GM23338 (cell line): ENCODE data around the gene DOCK10. TPM values are rescaled to one million over a fixed set of nuclear protein-coding genes. Genes with fewer than 3 reads are reported as not detected.

Experiments
- ATAC-seq: fragments of 200-7000 bp; cut with Tn5 transposase; 3 replicates; pipeline ENCODE4 v1.9.1; 2020
- DNase-seq: peaks from one replicate; pipeline ENCODE4 v3.0.0-alpha.2; 2015; ENCODE audit warnings: low spot score
- H2AFZ ChIP-seq: fragments of 200-600 bp; sonication (generic); 2 replicates; pipeline ENCODE4 v1.8.0; 2016; ENCODE audit warnings: antibody characterized with exemption, mild to moderate bottlenecking, moderate library complexity
- H3F3A ChIP-seq: fragments of 200-600 bp; sonication (generic); replicated peaks from 2 replicates; pipeline ENCODE4 v1.8.0; 2017; ENCODE audit warnings: antibody characterized with exemption, mixed run types, low read depth
- H3K27ac ChIP-seq: fragments of 200-600 bp; sonication (generic); 2 replicates; pipeline ENCODE4 v1.6.1; 2016; ENCODE audit warnings: low read depth
- H3K27me3 ChIP-seq: fragments of 200-600 bp; sonication (generic); 2 replicates; pipeline ENCODE4 v1.8.0; 2016; ENCODE audit warnings: mild to moderate bottlenecking, mixed run types, moderate library complexity; ENCODE audit not compliant: insufficient read depth
- H3K36me3 ChIP-seq: fragments of 200-600 bp; sonication (generic); 2 replicates; pipeline ENCODE4 v1.8.0; 2016; ENCODE audit warnings: mild to moderate bottlenecking; ENCODE audit not compliant: insufficient read depth
- H3K4me1 ChIP-seq: fragments of 200-600 bp; sonication (generic); 2 replicates; pipeline ENCODE4 v1.8.0; 2016; ENCODE audit warnings: mild to moderate bottlenecking, moderate library complexity; ENCODE audit not compliant: insufficient read depth
- H3K4me2 ChIP-seq: fragments of 200-600 bp; sonication (generic); 2 replicates; pipeline ENCODE4 v1.7.1; 2017; ENCODE audit warnings: mixed run types
- H3K4me3 ChIP-seq: fragments of 200-600 bp; sonication (generic); 2 replicates; pipeline ENCODE4 v1.6.1; 2016; ENCODE audit warnings: mixed run types
- H3K79me2 ChIP-seq: fragments of 200-600 bp; sonication (generic); replicated peaks from 2 replicates; pipeline ENCODE4 v1.8.0; 2017; ENCODE audit warnings: mild to moderate bottlenecking; ENCODE audit not compliant: insufficient read depth
- H3K9me2 ChIP-seq: fragments of 200-600 bp; sonication (generic); 2 replicates; pipeline ENCODE4 v1.8.0; 2017; ENCODE audit not compliant: insufficient read depth
- H4K20me1 ChIP-seq: fragments of 200-600 bp; sonication (generic); replicated peaks from 2 replicates; pipeline ENCODE4 v1.8.0; 2017; ENCODE audit warnings: mild to moderate bottlenecking; ENCODE audit not compliant: insufficient read depth
- H3K27ac Mint-ChIP-seq: 2 replicates; pipeline ENCODE4 v1.8.0; 2020; ENCODE audit warnings: inconsistent platforms, mild to moderate bottlenecking, moderate library complexity, mixed read lengths
- H3K27me3 Mint-ChIP-seq: 3 replicates; pipeline ENCODE4 v1.8.0; 2022; ENCODE audit warnings: low read depth, mild to moderate bottlenecking, moderate library complexity, mixed read lengths, inconsistent platforms; ENCODE audit not compliant: insufficient read depth, poor library complexity
- H3K36me3 Mint-ChIP-seq: 3 replicates; pipeline ENCODE4 v1.8.0; 2021; ENCODE audit warnings: low read depth, mild to moderate bottlenecking, inconsistent platforms, moderate library complexity, mixed read lengths
- H3K4me1 Mint-ChIP-seq: 3 replicates; pipeline ENCODE4 v1.8.0; 2020; ENCODE audit warnings: mild to moderate bottlenecking, inconsistent platforms, mixed read lengths
- H3K4me3 Mint-ChIP-seq: 3 replicates; pipeline ENCODE4 v1.8.0; 2021; ENCODE audit warnings: moderate library complexity, mild to moderate bottlenecking, inconsistent platforms, mixed read lengths
- H3K9me3 Mint-ChIP-seq: 3 replicates; pipeline ENCODE4 v1.8.0; 2020; ENCODE audit warnings: moderate library complexity, mild to moderate bottlenecking, inconsistent platforms, mixed read lengths
- CREB1 ChIP-seq: fragments of 250-450 bp; sonication (Bioruptor Pico); IDR thresholded peaks from 2 replicates; pipeline ENCODE4 v1.5.0; 2020; ENCODE audit warnings: low read depth, mild to moderate bottlenecking, moderate library complexity
- EZH2 ChIP-seq: fragments of 200-600 bp; sonication (generic); IDR thresholded peaks from one replicate; pipeline ENCODE4 v1.8.0; 2017; ENCODE audit warnings: antibody characterized with exemption, mild to moderate bottlenecking, low read depth; ENCODE audit not compliant: unreplicated experiment
- EZH2phosphoT487 ChIP-seq: fragments of 200-600 bp; sonication (generic); IDR thresholded peaks from one replicate; pipeline ENCODE4 v1.8.1; 2018; ENCODE audit warnings: antibody characterized with exemption; ENCODE audit not compliant: unreplicated experiment
- JUNB ChIP-seq: IDR thresholded peaks from one replicate; pipeline ENCODE4 v1.6.1; 2016; ENCODE audit warnings: antibody characterized with exemption; ENCODE audit not compliant: unreplicated experiment
- NANOG ChIP-seq: IDR thresholded peaks from 2 replicates; pipeline ENCODE4 v1.6.1; 2016; ENCODE audit warnings: antibody characterized with exemption, borderline replicate concordance
- POLR2AphosphoS5 ChIP-seq: IDR thresholded peaks from 2 replicates; pipeline ENCODE4 v1.6.1; 2016; ENCODE audit warnings: antibody characterized with exemption, low read depth
- STAT1 ChIP-seq: IDR thresholded peaks from one replicate; pipeline ENCODE4 v1.6.1; 2016; ENCODE audit warnings: antibody characterized with exemption; ENCODE audit not compliant: unreplicated experiment
- ZNF114 ChIP-seq: fragments of 250-450 bp; sonication (Bioruptor Pico); IDR thresholded peaks from 2 replicates; pipeline ENCODE4 v1.5.0; 2020; ENCODE audit warnings: mild to moderate bottlenecking, moderate library complexity
- ZNF331 ChIP-seq: fragments of 250-450 bp; sonication (Bioruptor Pico); IDR thresholded peaks from 2 replicates; pipeline ENCODE4 v1.5.0; 2020; ENCODE audit warnings: low read depth, mild to moderate bottlenecking, moderate library complexity
- polyA plus RNA-seq: library from polyadenylated mRNA; unstranded; fragments of >200 nt; fragmentation: Nextera tagmentation; extraction: Ambion mirVana; gene quantifications from 2 replicates; pipeline ENCODE4 v1.2.1, GENCODE V29; 2016
- total RNA-seq: library from RNA; depleted of rRNA; stranded (reverse); fragments of >200 nt; shearing (Covaris generic); gene quantifications from 2 replicates; pipeline ENCODE4 v1.2.3, GENCODE V29; 2014
- TF ChIP-seq, protein P1 (sequence below): fragments of 250-450 bp; sonication (Bioruptor Pico); IDR thresholded peaks from 2 replicates; pipeline ENCODE4 v1.5.0; 2020; ENCODE audit warnings: mild to moderate bottlenecking, moderate library complexity
- TF ChIP-seq, protein P2 (sequence below): IDR thresholded peaks from one replicate; pipeline ENCODE4 v1.6.1; 2018; ENCODE audit warnings: antibody characterized with exemption; ENCODE audit not compliant: unreplicated experiment
- TF ChIP-seq, protein P3 (sequence below): IDR thresholded peaks from 2 replicates; pipeline ENCODE4 v1.6.1; 2016; ENCODE audit warnings: antibody characterized with exemption
- TF ChIP-seq, protein P4 (sequence below), 2 experiments: fragments of 200-600 bp in 1 of 2; sonication (generic) in 1 of 2; conservative IDR thresholded peaks; 2 replicates each; pipeline versions ENCODE4 v1.5.1 to v1.6.1; 2016 to 2017; ENCODE audit warnings: antibody characterized with exemption in 2 of 2, low read depth in 2 of 2, mild to moderate bottlenecking in 2 of 2, moderate library complexity in 1 of 2

The DOCK10 gene
- total and polyA plus RNA-seq, 2 experiments from 2014 or later: 1.0 to 1.7 TPM

DNA sequence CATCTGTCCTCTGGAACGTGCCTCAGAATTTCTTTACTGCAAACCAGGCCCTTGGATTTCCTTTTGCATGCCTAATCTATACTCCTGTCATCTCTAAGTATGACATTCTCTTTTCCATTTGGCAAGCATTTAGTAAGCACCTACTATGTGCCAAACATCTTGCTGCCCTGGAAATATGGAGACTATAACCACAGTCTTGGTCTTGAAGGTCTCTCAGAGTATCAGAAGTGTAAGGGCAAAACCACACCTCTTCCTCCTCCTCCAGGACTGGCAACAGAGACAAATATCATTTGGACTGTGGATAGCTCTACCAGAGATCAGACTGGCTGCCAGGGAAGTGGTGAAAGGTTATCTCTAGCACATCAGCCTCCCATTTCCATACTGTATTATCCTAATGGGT, 11.4 kb downstream of the DOCK10 start:
- Mint-ChIP-seq H3K27ac (no peak overlapping the region), H3K36me3 (no peaks in the 10 kb centered on the region), H3K4me1 (no peaks in the 10 kb centered on the region), H3K4me3 (no peak overlapping the region), H3K27me3 (peaks cover 2% of the 10 kb centered on the region), H3K9me3 (no peaks in the 10 kb centered on the region)
- Histone ChIP-seq H2AFZ (0 out of 2 replicates have a peak overlapping the region, but pooled peaks have one; percentile 32), H4K20me1 (no peaks in the 10 kb centered on the region), H3K27me3 (no peaks in the 10 kb centered on the region), H3F3A (no peaks in the 10 kb centered on the region), H3K79me2 (no peaks in the 10 kb centered on the region), H3K4me3 (no peak overlapping the region), H3K36me3 (no peaks in the 10 kb centered on the region), H3K9me2 (no peaks in the 10 kb centered on the region; the same call in 1 of the 2 replicates), H3K4me2 (no peak overlapping the region), H3K4me1 (no peaks in the 10 kb centered on the region), H3K27ac (no peak overlapping the region)
- DNase-seq: no peak
- no peak for ATAC-seq
- TF ChIP-seq ZNF114 (CRISPR knock-in tag): no peak
- TF ChIP-seq JUNB: no peak
- TF ChIP-seq ZNF331 (CRISPR knock-in tag): no peak
- TF ChIP-seq, protein P1, sequence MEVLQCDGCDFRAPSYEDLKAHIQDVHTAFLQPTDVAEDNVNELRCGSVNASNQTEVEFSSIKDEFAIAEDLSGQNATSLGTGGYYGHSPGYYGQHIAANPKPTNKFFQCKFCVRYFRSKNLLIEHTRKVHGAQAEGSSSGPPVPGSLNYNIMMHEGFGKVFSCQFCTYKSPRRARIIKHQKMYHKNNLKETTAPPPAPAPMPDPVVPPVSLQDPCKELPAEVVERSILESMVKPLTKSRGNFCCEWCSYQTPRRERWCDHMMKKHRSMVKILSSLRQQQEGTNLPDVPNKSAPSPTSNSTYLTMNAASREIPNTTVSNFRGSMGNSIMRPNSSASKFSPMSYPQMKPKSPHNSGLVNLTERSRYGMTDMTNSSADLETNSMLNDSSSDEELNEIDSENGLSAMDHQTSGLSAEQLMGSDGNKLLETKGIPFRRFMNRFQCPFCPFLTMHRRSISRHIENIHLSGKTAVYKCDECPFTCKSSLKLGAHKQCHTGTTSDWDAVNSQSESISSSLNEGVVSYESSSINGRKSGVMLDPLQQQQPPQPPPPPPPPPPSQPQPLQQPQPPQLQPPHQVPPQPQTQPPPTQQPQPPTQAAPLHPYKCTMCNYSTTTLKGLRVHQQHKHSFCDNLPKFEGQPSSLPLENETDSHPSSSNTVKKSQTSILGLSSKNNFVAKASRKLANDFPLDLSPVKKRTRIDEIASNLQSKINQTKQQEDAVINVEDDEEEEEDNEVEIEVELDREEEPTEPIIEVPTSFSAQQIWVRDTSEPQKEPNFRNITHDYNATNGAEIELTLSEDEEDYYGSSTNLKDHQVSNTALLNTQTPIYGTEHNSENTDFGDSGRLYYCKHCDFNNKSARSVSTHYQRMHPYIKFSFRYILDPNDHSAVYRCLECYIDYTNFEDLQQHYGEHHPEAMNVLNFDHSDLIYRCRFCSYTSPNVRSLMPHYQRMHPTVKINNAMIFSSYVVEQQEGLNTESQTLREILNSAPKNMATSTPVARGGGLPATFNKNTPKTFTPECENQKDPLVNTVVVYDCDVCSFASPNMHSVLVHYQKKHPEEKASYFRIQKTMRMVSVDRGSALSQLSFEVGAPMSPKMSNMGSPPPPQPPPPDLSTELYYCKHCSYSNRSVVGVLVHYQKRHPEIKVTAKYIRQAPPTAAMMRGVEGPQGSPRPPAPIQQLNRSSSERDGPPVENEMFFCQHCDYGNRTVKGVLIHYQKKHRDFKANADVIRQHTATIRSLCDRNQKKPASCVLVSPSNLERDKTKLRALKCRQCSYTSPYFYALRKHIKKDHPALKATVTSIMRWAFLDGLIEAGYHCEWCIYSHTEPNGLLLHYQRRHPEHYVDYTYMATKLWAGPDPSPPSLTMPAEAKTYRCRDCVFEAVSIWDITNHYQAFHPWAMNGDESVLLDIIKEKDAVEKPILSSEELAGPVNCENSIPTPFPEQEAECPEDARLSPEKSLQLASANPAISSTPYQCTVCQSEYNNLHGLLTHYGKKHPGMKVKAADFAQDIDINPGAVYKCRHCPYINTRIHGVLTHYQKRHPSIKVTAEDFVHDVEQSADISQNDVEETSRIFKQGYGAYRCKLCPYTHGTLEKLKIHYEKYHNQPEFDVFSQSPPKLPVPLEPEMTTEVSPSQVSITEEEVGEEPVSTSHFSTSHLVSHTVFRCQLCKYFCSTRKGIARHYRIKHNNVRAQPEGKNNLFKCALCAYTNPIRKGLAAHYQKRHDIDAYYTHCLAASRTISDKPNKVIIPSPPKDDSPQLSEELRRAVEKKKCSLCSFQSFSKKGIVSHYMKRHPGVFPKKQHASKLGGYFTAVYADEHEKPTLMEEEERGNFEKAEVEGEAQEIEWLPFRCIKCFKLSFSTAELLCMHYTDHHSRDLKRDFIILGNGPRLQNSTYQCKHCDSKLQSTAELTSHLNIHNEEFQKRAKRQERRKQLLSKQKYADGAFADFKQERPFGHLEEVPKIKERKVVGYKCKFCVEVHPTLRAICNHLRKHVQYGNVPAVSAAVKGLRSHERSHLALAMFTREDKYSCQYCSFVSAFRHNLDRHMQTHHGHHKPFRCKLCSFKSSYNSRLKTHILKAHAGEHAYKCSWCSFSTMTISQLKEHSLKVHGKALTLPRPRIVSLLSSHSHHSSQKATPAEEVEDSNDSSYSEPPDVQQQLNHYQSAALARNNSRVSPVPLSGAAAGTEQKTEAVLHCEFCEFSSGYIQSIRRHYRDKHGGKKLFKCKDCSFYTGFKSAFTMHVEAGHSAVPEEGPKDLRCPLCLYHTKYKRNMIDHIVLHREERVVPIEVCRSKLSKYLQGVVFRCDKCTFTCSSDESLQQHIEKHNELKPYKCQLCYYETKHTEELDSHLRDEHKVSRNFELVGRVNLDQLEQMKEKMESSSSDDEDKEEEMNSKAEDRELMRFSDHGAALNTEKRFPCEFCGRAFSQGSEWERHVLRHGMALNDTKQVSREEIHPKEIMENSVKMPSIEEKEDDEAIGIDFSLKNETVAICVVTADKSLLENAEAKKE (CRISPR knock-in tag): no peak
- TF ChIP-seq, protein P2, sequence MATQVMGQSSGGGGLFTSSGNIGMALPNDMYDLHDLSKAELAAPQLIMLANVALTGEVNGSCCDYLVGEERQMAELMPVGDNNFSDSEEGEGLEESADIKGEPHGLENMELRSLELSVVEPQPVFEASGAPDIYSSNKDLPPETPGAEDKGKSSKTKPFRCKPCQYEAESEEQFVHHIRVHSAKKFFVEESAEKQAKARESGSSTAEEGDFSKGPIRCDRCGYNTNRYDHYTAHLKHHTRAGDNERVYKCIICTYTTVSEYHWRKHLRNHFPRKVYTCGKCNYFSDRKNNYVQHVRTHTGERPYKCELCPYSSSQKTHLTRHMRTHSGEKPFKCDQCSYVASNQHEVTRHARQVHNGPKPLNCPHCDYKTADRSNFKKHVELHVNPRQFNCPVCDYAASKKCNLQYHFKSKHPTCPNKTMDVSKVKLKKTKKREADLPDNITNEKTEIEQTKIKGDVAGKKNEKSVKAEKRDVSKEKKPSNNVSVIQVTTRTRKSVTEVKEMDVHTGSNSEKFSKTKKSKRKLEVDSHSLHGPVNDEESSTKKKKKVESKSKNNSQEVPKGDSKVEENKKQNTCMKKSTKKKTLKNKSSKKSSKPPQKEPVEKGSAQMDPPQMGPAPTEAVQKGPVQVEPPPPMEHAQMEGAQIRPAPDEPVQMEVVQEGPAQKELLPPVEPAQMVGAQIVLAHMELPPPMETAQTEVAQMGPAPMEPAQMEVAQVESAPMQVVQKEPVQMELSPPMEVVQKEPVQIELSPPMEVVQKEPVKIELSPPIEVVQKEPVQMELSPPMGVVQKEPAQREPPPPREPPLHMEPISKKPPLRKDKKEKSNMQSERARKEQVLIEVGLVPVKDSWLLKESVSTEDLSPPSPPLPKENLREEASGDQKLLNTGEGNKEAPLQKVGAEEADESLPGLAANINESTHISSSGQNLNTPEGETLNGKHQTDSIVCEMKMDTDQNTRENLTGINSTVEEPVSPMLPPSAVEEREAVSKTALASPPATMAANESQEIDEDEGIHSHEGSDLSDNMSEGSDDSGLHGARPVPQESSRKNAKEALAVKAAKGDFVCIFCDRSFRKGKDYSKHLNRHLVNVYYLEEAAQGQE: no peak
- TF ChIP-seq EZH2: no peak
- no peak for TF ChIP-seq NANOG
- no peak for TF ChIP-seq POLR2AphosphoS5
- no peak for TF ChIP-seq STAT1
- no peak for TF ChIP-seq CREB1
- TF ChIP-seq, protein P3, sequence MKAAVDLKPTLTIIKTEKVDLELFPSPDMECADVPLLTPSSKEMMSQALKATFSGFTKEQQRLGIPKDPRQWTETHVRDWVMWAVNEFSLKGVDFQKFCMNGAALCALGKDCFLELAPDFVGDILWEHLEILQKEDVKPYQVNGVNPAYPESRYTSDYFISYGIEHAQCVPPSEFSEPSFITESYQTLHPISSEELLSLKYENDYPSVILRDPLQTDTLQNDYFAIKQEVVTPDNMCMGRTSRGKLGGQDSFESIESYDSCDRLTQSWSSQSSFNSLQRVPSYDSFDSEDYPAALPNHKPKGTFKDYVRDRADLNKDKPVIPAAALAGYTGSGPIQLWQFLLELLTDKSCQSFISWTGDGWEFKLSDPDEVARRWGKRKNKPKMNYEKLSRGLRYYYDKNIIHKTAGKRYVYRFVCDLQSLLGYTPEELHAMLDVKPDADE: no peak
- TF ChIP-seq, protein P4, sequence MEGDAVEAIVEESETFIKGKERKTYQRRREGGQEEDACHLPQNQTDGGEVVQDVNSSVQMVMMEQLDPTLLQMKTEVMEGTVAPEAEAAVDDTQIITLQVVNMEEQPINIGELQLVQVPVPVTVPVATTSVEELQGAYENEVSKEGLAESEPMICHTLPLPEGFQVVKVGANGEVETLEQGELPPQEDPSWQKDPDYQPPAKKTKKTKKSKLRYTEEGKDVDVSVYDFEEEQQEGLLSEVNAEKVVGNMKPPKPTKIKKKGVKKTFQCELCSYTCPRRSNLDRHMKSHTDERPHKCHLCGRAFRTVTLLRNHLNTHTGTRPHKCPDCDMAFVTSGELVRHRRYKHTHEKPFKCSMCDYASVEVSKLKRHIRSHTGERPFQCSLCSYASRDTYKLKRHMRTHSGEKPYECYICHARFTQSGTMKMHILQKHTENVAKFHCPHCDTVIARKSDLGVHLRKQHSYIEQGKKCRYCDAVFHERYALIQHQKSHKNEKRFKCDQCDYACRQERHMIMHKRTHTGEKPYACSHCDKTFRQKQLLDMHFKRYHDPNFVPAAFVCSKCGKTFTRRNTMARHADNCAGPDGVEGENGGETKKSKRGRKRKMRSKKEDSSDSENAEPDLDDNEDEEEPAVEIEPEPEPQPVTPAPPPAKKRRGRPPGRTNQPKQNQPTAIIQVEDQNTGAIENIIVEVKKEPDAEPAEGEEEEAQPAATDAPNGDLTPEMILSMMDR (conservative IDR thresholded peaks at IDR 0.05; ENCODE audit: low read depth in 2 of 2): no peak
- no peak for TF ChIP-seq EZH2phosphoT487
